ENCODE results near the gene IGSF9.

IGSF9 gene

GRCh38 chr1:159973350-159973940, 28.0 kb upstream of the IGSF9 start:
- no peak for DNase-seq

- DNase-seq, result no peak
These were observed 27.2 kb upstream of the IGSF9 start for GRCh38 chr1:159972443-159973205.

- no peak for DNase-seq
These were observed 25.5 kb upstream of the IGSF9 start for GRCh38 chr1:159970932-159971342.

- DNase-seq, result no peak
These were observed 23.5 kb upstream of the IGSF9 start for GRCh38 chr1:159968901-159969300.

GRCh38 chr1:159965263-159965662, 19.9 kb upstream of the IGSF9 start:
- DNase-seq, result no peak

GRCh38 chr1:159964144-159964543, 18.7 kb upstream of the IGSF9 start:
- no peak for DNase-seq

- no peak for DNase-seq
These were observed 16.8 kb upstream of the IGSF9 start for GRCh38 chr1:159962176-159962575.

GRCh38 chr1:159961636-159962035, 16.2 kb upstream of the IGSF9 start:
- no peak for DNase-seq

- no peak for DNase-seq
These were observed 15.4 kb upstream of the IGSF9 start for GRCh38 chr1:159960721-159961381.

- no peak for DNase-seq
These were observed 14.0 kb upstream of the IGSF9 start for GRCh38 chr1:159959451-159959850.

- DNase-seq, result no peak
These were observed 13.4 kb upstream of the IGSF9 start for GRCh38 chr1:159958719-159959380.

GRCh38 chr1:159957824-159958268, 12.4 kb upstream of the IGSF9 start:
- no peak for DNase-seq

GRCh38 chr1:159955456-159955855, 10.0 kb upstream of the IGSF9 start:
- no peak for DNase-seq

- DNase-seq, result no peak
These were observed 8.4 kb upstream of the IGSF9 start, which contains the start of gene SLAMF9 for GRCh38 chr1:159953536-159954515. Gene SLAMF9 (minus strand): TSS chr1:159954237. CDS start chr1:159954137, 100 bp downstream.

GRCh38 chr1:159952932-159953331, 7.5 kb upstream of the IGSF9 start:
- DNase-seq, result no peak

GRCh38 chr1:159951551-159951950, 6.1 kb upstream of the IGSF9 start:
- no peak for DNase-seq

- DNase-seq, result no peak
These were observed 5.6 kb upstream of the IGSF9 start for GRCh38 chr1:159951016-159951415.

GRCh38 chr1:159949981-159950381, 4.6 kb upstream of the IGSF9 start:
- DNase-seq, result no peak

GRCh38 chr1:159949123-159949522, 3.7 kb upstream of the IGSF9 start:
- DNase-seq, result no peak

GRCh38 chr1:159947942-159948341, 2.5 kb upstream of the IGSF9 start:
- DNase-seq, result no peak

GRCh38 chr1:159946242-159947187, 1.1 kb upstream of the IGSF9 start:
- DNase-seq, result no peak

All from activated T-cell treated with anti-CD3 and anti-CD28 coated beads, Interleukin-2, amount 50 U/mL, for 1 hour (primary cell).